K562 (cell line): ENCODE measurements around the gene LRMDA. TPM values are rescaled to one million over a fixed set of nuclear protein-coding genes. Genes with fewer than 3 reads are reported as not detected.

Source experiments
- ATAC-seq: fragments of 200-7000 bp; cut with Tn5 transposase; 3 replicates; pipeline ENCODE4 v1.9.1; 2020; ENCODE audit warnings: moderate library complexity
- BruUV-seq: library from RNA; stranded (reverse); fragments of 400-500 nt; replicated peaks from 2 replicates; lab custom pipeline; 2021; lab: Mats Ljungman, UMichigan
- CTCF ChIA-PET: fragments of 300-600 bp; formaldehyde crosslinking; extraction: SDS; loops from one replicate; lab custom pipeline; 2021; ENCODE audit warnings: low intra/inter-chr PET ratio; lab: Yijun Ruan, JAX
- POLR2A ChIA-PET: fragments of 300-600, 350-650 bp; sonication (Branson Sonifier 250); formaldehyde crosslinking; extraction: SDS; loops from one replicate; lab custom pipeline; 2021; ENCODE audit warnings: antibody characterized with exemption, inconsistent platforms; lab: Yijun Ruan, JAX
- DNase-seq, 4 experiments: peaks; one replicate each; pipeline versions ENCODE4 v3.0.0 to v3.0.0-alpha.2; 2011 to 2018; ENCODE audit warnings: low spot score in 3 of 4, mixed read lengths in 3 of 4; ENCODE audit errors: extremely low read depth in 1 of 4
- FAIRE-seq: peaks from 2 replicates; lab custom pipeline; 2011; peaks lifted over from hg19 to GRCh38; lab: Jason Lieb, UNC
- H2AFZ ChIP-seq: 2 replicates; pipeline ENCODE4 v1.6.0; 2011; ENCODE audit warnings: low read depth, low read length, control low read depth, inconsistent platforms
- H3K27ac ChIP-seq: fragments of 200-600 bp; 3 replicates; pipeline ENCODE4 v1.8.0; 2011; ENCODE audit warnings: low read depth, mild to moderate bottlenecking, control low read depth, inconsistent platforms, low read length, moderate library complexity, mixed read lengths; ENCODE audit errors: extremely low read depth
- H3K27me3 ChIP-seq, 2 experiments: fragments of 300-600 bp in 1 of 2; 2 replicates in 1 of 2; 3 replicates in 1 of 2; pipeline versions ENCODE4 v1.6.0 to v1.8.0; 2011; ENCODE audit warnings: inconsistent platforms in 2 of 2, low read length in 2 of 2, mild to moderate bottlenecking in 1 of 2, mixed read lengths in 1 of 2, moderate library complexity in 1 of 2; ENCODE audit not compliant: control insufficient read depth in 2 of 2, insufficient read depth in 2 of 2
- H3K36me3 ChIP-seq: fragments of 300-600 bp; 3 replicates; pipeline ENCODE4 v1.8.0; 2011; ENCODE audit warnings: mild to moderate bottlenecking, low read length, inconsistent platforms; ENCODE audit not compliant: control insufficient read depth, insufficient read depth
- H3K4me1 ChIP-seq, 2 experiments: fragments of 200-600 bp in 1 of 2; replicated peaks in 1 of 2; 2 replicates in 1 of 2; 3 replicates in 1 of 2; pipeline versions ENCODE4 v1.5.1 to v1.8.0; 2011; ENCODE audit warnings: inconsistent platforms in 2 of 2, low read length in 2 of 2, mild to moderate bottlenecking in 1 of 2, mixed read lengths in 1 of 2, moderate library complexity in 1 of 2; ENCODE audit not compliant: control insufficient read depth in 2 of 2, insufficient read depth in 2 of 2
- H3K4me2 ChIP-seq: 2 replicates; pipeline ENCODE4 v1.6.1; 2011; ENCODE audit warnings: low read length, control low read depth, inconsistent platforms, mixed read lengths; ENCODE audit not compliant: insufficient read depth
- H3K4me3 ChIP-seq: fragments of 200-600 bp; sonication (generic), shearing (Covaris generic); 2 replicates; pipeline ENCODE4 v1.5.1; 2016; ENCODE audit warnings: control low read depth, inconsistent platforms
- H3K79me2 ChIP-seq: fragments of 200-600 bp; 3 replicates; pipeline ENCODE4 v1.8.0; 2011; ENCODE audit warnings: low read length, inconsistent platforms; ENCODE audit not compliant: control insufficient read depth, insufficient read depth
- H3K9ac ChIP-seq, 2 experiments: 2 replicates each; pipeline versions ENCODE4 v1.6.0 to v1.6.1; 2011; ENCODE audit warnings: low read depth in 2 of 2, low read length in 2 of 2, control low read depth in 1 of 2, inconsistent platforms in 1 of 2, mild to moderate bottlenecking in 1 of 2, mixed read lengths in 1 of 2; ENCODE audit not compliant: insufficient read depth in 1 of 2
- H3K9me1 ChIP-seq: one replicate; pipeline ENCODE4 v1.6.0; 2011; ENCODE audit warnings: inconsistent platforms, mild to moderate bottlenecking, low read length, moderate library complexity; ENCODE audit not compliant: control insufficient read depth, insufficient read depth
- H3K9me3 ChIP-seq: replicated peaks from 2 replicates; pipeline ENCODE4 v1.5.1; 2011; ENCODE audit warnings: low read depth, low read length, inconsistent platforms; ENCODE audit not compliant: control insufficient read depth, insufficient read depth
- H4K20me1 ChIP-seq: replicated peaks from 2 replicates; pipeline ENCODE4 v1.6.1; 2011; ENCODE audit warnings: low read length, inconsistent platforms, mixed read lengths; ENCODE audit not compliant: control insufficient read depth, insufficient read depth
- BCOR ChIP-seq: fragments of 450-650 bp; IDR thresholded peaks from 2 replicates; pipeline ENCODE4 v1.6.1; 2016
- E2F4 ChIP-seq: sonication (generic); formaldehyde crosslinking; IDR thresholded peaks from 2 replicates; pipeline ENCODE4 v1.8.0; 2022; ENCODE audit warnings: mild to moderate bottlenecking, low read depth, missing genetic modification reagents
- ELF2 ChIP-seq: fragments of 250-450 bp; sonication (Bioruptor Pico); IDR thresholded peaks from 2 replicates; pipeline ENCODE4 v1.5.0; 2021; ENCODE audit warnings: mild to moderate bottlenecking
- EP300 ChIP-seq: IDR thresholded peaks from 2 replicates; pipeline ENCODE4 v1.6.1; 2012; ENCODE audit warnings: low read length, improper control_type of control experiment
- JUNB ChIP-seq: fragments of 450-650 bp; formaldehyde crosslinking; conservative IDR thresholded peaks from 2 replicates; pipeline ENCODE4 v1.4.0; 2020; ENCODE audit warnings: mild to moderate bottlenecking
- NR3C1 ChIP-seq: sonication (generic); formaldehyde crosslinking; IDR thresholded peaks from 2 replicates; pipeline ENCODE4 v1.8.1; 2022; ENCODE audit warnings: missing genetic modification reagents
- OTX1 ChIP-seq: fragments of 450-650 bp; formaldehyde crosslinking; IDR thresholded peaks from 2 replicates; pipeline ENCODE4 v1.4.0; 2022; ENCODE audit warnings: mild to moderate bottlenecking
- PKNOX1 ChIP-seq: fragments of 450-650 bp; IDR thresholded peaks from 2 replicates; pipeline ENCODE4 v1.6.1; 2016
- SMARCA4 ChIP-seq: fragments of 450-650 bp; IDR thresholded peaks from 2 replicates; pipeline ENCODE4 v1.6.1; 2016
- TAL1 ChIP-seq: fragments of 450-650 bp; IDR thresholded peaks from 2 replicates; pipeline ENCODE4 v1.6.1; 2016; ENCODE audit warnings: mild to moderate bottlenecking
- TRIM24 ChIP-seq, 2 experiments: fragments of 450-650 bp; IDR thresholded peaks; 2 replicates each; pipeline ENCODE4 v1.6.1; 2016
- ZBED1 ChIP-seq: IDR thresholded peaks from 2 replicates; pipeline ENCODE4 v1.6.1; 2014
- ZNF165 ChIP-seq: fragments of 250-450 bp; sonication (Bioruptor Pico); IDR thresholded peaks from 2 replicates; pipeline ENCODE4 v1.4.0; 2020; ENCODE audit warnings: borderline replicate concordance
- ZNF23 ChIP-seq: fragments of 250-450 bp; sonication (Bioruptor Pico); IDR thresholded peaks from 2 replicates; pipeline ENCODE4 v1.4.0; 2020; ENCODE audit warnings: mild to moderate bottlenecking
- ZNF445 ChIP-seq: fragments of 250-450 bp; sonication (Bioruptor Pico); IDR thresholded peaks from 2 replicates; pipeline ENCODE4 v1.4.0; 2020; ENCODE audit warnings: low read depth, mild to moderate bottlenecking, moderate library complexity
- WGBS: fragments of 100-300 bp; shearing (Covaris generic); methylation state at CpG from one replicate; pipeline ENCODE4 v1.1.6; 2016; ENCODE audit warnings: low coverage, mixed read lengths; ENCODE audit not compliant: insufficient coverage; ENCODE audit errors: missing lambda C conversion rate; 5-methylcytosine and 5-hydroxymethylcytosine counted together
- in situ Hi-C: fragments of 300-500 bp; cut with MboI; formaldehyde crosslinking; loops from 4 replicates; pipeline ENCODE4 v1.15.0; 2018; ENCODE audit warnings: inconsistent platforms, mixed read lengths
- intact Hi-C: fragments of 100-400 bp; cut with micrococcal nuclease; formaldehyde crosslinking; loops from 2 replicates; pipeline ENCODE4 v1.14.2; 2022
- polyA plus RNA-seq, 8 experiments: library from polyadenylated mRNA; depleted of rRNA in 4 of 8; stranded (reverse) in 5 of 8; unstranded in 3 of 8; fragments of >200 nt; fragmentation: Nextera tagmentation in 2 of 8; fragmentation: Illumina TruSeq in 1 of 8; extraction: Ambion mirVana in 2 of 8; extraction: Trizol in 1 of 8; gene quantifications; 2 replicates each; pipeline versions ENCODE4 v1.2.1 to v1.2.3, GENCODE V29; 2011 to 2014; ENCODE audit warnings: inconsistent platforms in 1 of 8, missing spikeins in 1 of 8
- total RNA-seq, 7 experiments: library from RNA; depleted of rRNA in 6 of 7; stranded (reverse); fragments of >200 nt in 6 of 7; fragmentation: Illumina TruSeq in 2 of 7; extraction: Trizol in 2 of 7; gene quantifications; 2 replicates each; pipeline versions ENCODE4 v1.2.1 to v1.2.3, GENCODE V29; 2011 to 2021; ENCODE audit warnings: low replicate concordance in 1 of 7
- TF ChIP-seq, protein P1 (sequence below): sonication (generic); formaldehyde crosslinking; IDR thresholded peaks from 2 replicates; pipeline ENCODE4 v1.8.0; 2023; ENCODE audit warnings: mild to moderate bottlenecking, missing genetic modification reagents
- TF ChIP-seq, protein P2 (sequence below): fragments of 250-450 bp; sonication (Bioruptor Pico); IDR thresholded peaks from 2 replicates; pipeline ENCODE4 v1.5.1; 2021; ENCODE audit warnings: mild to moderate bottlenecking

Gene LRMDA
- total and polyA plus RNA-seq, 9 of the 15 experiments (the other 6 are each of a cell fraction or from before 2014, with no cell fraction given) = 0.25 TPM; not detected in 8

- CTCF ChIA-PET = no interaction called here
- TF ChIP-seq PKNOX1 (no peak), E2F4 (CRISPR knock-in tag) (no peak), ZBED1 (no peak), ZNF23 (CRISPR knock-in tag) (no peak), ZNF165 (CRISPR knock-in tag) (no peak), JUNB (CRISPR knock-in tag) (no peak), BCOR (no peak), TRIM24 (IDR thresholded peaks at IDR 0.05) (no peak), SMARCA4 (no peak), NR3C1 (CRISPR knock-in tag) (no peak), OTX1 (no peak), EP300 (no peak), ZNF445 (CRISPR knock-in tag) (no peak), TAL1 (no peak), ELF2 (CRISPR knock-in tag) (no peak)
- TF ChIP-seq, protein P1, sequence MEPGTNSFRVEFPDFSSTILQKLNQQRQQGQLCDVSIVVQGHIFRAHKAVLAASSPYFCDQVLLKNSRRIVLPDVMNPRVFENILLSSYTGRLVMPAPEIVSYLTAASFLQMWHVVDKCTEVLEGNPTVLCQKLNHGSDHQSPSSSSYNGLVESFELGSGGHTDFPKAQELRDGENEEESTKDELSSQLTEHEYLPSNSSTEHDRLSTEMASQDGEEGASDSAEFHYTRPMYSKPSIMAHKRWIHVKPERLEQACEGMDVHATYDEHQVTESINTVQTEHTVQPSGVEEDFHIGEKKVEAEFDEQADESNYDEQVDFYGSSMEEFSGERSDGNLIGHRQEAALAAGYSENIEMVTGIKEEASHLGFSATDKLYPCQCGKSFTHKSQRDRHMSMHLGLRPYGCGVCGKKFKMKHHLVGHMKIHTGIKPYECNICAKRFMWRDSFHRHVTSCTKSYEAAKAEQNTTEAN (CRISPR knock-in tag) = no peak
- TF ChIP-seq, protein P2, sequence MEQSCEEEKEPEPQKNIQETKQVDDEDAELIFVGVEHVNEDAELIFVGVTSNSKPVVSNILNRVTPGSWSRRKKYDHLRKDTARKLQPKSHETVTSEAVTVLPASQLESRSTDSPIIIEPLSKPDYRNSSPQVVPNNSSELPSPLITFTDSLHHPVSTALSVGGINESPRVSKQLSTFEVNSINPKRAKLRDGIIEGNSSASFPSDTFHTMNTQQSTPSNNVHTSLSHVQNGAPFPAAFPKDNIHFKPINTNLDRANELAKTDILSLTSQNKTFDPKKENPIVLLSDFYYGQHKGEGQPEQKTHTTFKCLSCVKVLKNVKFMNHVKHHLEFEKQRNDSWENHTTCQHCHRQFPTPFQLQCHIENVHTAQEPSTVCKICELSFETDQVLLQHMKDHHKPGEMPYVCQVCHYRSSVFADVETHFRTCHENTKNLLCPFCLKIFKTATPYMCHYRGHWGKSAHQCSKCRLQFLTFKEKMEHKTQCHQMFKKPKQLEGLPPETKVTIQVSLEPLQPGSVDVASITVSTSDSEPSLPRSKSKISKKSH (CRISPR knock-in tag) = no peak
- TF ChIP-seq, all 486 proteins: peak for 0
- ATAC-seq (no peak), DNase-seq (no peak), FAIRE-seq (no peak)
- in situ Hi-C loops (no loop called here), intact Hi-C loops (no loop called here)
- H3K4me2 ChIP-seq = no peak overlapping the region
- no peak overlapping the region for H3K4me3 ChIP-seq
- POLR2A ChIA-PET = no interaction called here
- H3K9me3 ChIP-seq = no peaks in the 10 kb centered on the region
- H3K27me3 ChIP-seq = peaks cover 7 to 26% of the 10 kb centered on the region in 2 experiments
- no peak overlapping the region for H2AFZ ChIP-seq
- BruUV-seq = no TSS peak
- H3K79me2 ChIP-seq = no peaks in the 10 kb centered on the region
- H3K27ac ChIP-seq = no peak overlapping the region
- no peak overlapping the region for H3K9ac ChIP-seq
- no peaks in the 10 kb centered on the region for H3K36me3 ChIP-seq
- no peaks in the 10 kb centered on the region for H3K9me1 ChIP-seq
- no peaks in the 10 kb centered on the region for H4K20me1 ChIP-seq
- WGBS = 0% methylated on average over 4 of the region's 4 CpGs
- no peaks in the 10 kb centered on the region for H3K4me1 ChIP-seq
Observed at GRCh38 chr10:75466001-75466400, 34.6 kb downstream of the LRMDA start.
